ENCODE data around the gene DNM1.

Gene DNM1

DNA sequence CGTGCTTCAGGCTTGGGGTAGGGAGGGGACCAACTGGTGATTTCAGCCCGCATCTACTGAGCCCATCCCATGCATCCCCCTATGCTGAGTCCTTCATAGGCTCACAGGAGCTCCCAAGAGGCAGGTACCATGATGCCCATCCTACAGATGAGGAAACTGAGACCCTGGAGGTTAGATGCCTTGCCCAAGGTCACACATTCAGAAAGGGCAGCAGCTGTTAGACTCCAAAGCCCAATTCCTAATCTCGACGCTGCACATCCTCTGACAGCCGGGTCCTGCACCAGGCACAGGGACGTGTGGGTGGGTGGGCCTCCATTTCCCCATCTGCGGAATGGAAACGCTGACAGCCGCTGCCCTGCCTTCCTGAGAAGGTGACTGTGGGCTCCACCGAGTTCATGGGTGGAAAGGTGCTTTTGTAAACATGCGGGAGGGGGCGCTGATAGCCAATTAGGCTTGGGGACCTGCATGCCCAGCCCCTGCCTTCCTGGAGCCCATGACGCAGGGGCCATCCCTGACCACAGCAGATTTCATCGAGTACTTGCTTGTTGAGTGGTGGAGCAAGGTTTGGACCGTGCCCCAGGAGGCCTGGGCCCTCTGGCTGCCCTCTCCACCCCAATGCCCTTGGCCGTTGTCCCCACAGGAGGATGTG is 2.2 kb downstream of the DNM1 start:
- no peak for DNase-seq (ENCODE audit: low read depth)

DNA sequence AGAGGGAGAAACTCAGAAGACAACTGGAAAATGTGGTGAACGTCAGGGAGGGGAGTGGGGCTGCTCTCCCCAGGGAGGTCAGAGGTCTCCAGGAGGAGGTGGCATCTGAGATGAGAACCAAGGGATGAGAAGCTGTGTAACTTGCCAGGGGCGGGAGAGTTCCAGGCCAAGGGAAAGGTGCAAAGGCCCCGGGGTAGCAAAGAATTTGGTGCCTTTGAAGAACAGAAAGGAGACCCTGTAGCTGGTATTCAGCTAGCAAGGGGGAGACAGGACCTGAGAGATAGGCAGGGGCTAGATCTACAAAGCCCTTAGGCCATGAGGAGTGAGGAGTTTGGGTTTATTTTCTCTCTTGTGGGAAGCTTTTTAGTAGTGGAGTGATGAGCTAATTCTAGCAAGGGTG is 3.3 kb downstream of the DNM1 start:
- DNase-seq (ENCODE audit: low read depth), result no peak

DNA sequence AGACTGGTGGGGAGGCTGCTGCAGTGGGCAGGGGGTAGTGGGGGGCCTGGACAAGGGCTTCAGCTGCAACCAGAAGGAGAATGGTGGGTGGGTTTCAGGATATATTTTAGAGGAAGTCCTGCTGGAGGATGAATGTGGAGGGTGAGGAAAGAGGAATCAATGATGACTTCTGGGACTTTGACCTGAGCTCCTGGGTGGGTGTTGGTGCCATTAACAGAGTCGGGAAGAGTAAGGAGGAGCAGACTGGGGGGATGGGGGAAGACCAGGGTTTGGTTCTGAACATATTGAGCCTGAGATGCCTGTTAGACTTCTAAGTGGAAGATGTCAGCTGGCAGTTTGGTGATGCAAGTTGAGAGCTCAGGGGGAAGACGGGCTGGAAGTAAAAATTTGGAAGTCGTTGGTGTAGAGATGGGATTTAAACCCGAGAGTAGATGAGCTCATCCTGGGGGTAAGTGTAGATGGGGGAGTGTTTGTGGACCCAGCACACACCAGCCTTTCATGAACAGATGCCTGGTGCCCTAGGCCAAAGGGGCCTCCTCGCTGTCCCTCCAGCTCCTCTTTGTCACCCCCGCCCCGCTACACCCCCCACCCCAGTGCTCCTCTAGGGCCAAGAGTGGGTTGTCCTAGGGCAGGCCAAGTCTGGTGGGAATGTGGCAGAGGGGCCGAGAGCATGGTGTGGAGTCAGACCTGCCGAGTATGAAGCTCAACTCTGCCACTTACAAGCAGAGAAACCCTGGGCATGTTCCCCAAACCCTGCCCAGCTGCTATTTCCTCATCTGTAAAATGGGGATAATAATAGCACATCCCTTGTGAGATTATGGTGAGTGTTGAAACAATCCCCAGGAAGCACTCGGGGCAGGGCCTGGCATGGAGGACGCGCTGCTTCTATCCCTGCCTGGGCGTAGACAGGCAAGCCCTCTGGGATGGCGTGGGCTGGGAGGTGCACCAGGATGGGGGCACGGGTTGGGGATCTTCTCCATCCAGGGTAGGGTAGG is 4.0 kb downstream of the DNM1 start:
- DNase-seq (ENCODE audit: low read depth), result no peak

DNA sequence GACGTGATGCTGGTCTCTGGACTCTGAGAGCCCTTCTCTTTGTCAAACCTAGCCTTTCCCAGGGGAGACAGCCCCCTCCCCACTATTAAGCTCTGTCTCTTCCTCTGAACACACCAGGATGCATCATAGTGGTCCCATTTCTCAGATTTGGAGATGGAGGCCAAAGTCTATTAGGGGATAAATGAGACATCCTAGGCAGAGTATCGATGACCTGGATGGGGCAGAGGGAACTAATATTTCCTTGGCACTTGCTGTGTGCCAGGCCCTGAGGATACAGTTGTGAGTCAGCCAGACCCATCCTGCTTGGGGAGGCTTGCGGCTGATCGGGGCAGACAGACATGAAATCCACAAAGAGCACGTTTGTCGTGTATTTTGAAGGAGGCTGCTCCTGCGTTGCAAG is 5.2 kb downstream of the DNM1 start:
- no peak for DNase-seq (ENCODE audit: low read depth)

DNA sequence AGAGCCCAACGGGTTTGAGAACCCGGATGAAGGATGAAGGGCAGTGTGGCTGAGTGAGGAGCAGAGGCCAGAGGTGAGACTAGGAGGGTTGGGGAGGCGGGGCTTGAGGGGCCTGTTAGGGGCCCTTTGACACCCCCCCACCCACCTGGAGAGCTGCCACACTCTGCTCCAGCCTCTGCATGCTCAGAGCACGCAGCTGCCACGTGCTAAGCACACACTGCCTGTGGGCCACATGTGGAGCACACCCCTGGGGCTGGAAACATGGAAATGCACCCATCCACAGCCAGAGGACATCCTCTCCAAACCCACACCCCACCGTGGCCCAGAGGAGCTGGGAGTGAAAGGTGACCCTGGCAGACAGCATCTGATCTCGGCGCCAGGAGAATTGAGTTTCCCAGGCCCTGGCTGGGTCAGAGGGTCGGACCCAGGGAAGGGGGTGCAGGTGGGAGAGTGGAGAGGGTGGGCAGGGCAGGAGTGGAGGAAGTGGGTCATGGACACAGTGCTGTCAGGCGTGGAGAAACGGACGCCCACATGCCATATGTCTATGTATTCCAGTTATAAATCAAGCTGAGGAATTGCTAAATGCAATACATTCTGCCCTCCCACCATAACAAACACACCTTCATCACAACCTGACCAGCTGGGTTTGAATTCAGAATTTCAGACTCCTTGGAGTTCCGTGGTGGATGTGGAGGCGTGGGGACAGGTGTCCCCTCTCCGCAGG is 5.9 kb downstream of the DNM1 start:
- DNase-seq (ENCODE audit: low read depth), result no peak

DNA sequence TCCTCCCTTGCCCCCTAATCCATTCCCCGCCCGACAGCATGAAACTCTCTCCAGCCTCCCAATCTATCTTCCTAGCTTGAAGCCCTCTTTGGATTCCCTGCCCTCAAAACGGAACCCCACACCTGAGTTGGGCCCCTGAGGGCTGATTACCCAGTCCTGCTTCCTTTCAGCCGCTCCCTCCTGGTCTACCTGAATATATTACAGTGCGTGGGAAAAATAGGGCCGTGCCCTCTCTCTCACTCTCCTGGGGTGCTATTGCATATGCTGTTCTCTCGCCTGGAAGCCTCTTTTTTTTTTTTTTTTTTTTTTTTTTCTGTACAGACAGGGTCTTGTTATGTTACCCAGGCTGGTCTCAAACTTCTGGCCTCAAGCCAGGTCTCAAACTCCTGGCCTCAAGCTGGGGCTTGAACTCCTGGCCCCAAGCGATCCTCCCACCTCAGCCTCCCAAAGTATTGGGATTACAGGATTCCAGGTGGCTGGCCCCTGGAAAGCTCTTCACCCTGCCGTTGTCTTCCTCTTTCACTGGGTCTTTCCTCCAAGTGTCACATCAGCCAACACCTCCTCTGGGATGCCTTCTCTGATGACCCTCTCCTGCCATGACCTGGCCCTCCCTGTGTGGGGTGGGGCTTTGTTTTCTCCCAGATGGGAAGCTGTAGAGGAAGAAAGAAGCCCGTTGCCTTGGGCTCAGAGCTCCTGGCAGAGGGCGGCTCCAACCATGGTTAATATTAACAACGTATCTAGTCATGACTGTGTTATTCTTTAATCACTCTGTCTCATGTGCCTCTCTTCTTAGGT is 8.2 kb downstream of the DNM1 start:
- no peak for DNase-seq (ENCODE audit: low read depth)

DNA sequence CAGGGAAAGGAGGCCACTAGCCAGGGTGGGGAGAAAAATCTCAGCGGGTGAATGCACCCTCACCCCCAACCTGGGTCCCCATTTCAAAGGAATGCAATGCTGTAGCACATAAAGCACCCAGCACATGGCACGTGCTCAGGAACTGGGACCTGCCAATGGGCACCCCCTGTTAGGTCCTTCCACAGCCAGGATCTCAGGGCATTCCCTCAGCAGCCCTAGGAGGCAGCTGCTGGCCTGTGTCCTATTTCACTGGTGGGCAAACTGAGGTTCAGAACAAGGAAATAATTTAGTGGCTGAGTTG is 8.8 kb downstream of the DNM1 start:
- DNase-seq (ENCODE audit: low read depth), result no peak

DNA sequence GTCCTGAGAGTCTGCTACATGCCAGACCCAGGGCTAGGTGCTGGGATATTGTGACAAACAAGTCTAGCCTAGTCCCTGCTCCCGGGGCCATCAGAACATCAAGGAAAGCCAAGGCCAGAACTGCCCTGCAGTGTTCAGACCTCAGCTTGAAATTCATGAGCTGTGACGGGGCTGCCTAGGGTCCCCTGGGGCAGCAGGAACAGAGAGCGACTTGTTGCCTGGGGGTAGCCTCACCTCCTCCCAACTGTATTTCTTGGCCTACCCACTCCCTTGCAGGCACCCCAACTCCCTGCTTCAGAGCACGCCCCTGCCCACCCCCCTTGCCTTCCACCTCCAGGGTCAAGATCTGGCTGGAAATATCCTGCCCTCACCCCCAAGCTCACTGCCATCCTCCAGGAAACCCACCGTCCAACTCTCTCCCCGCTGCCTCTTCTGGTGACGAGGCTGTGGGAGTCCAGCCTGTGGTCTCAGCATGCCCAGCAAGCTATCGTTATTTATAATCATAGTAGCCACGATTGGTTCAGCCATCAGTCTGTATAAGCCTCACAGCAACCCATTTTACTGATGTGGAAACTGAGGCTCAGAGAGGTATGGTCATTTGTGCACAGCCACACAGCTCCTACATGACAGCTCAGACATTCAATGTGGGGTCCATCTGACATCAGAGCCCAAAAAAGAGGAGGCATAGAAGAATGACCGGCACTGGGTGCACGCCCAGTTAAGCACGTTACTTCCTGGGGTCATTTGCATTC is 10.7 kb downstream of the DNM1 start:
- DNase-seq (ENCODE audit: low read depth), result no peak

DNA sequence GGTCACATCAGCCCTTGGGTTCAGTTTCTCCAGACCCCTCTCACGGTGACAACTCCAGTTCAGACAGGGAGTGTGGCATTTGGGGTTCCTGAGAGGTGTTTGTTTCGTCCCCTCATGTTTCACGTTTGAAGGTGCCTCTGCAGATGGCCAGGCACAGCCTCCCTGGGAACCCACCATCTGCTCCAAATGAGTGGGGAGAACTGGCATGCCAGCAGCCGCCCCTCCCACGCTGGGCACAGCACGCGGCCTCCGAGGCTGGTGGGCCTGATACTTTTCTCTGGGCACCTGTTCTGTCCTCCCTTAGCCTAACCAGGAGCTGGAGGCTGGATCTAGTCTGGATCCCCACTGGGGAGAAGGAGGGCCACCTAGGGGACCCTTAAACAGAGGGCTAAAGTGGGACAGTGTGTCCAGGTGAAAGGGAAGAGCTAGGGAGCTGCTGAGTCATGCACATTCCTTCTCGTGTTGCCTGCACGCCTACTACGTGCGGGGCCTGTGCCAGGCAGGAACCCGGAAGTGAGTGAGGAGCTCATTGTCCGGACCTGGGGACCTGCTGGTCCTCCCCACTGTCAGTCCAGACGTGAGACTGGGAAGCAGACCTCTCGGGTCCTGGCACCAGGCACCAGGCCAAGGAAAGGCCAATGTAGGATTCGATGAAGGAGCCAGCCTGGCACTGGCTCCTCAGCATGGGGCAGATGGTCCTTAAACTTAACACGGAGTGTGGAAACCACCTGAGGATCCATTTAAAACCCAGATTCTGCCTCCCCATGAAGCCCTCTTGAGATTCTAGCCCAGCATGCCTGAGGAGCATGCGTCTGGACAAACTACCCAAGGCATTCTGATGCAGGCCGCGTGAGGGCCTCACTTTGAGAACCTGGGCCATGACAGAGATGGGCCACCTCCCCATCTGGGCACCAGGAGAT is 11.7 kb downstream of the DNM1 start:
- DNase-seq (ENCODE audit: low read depth), result no peak

DNA sequence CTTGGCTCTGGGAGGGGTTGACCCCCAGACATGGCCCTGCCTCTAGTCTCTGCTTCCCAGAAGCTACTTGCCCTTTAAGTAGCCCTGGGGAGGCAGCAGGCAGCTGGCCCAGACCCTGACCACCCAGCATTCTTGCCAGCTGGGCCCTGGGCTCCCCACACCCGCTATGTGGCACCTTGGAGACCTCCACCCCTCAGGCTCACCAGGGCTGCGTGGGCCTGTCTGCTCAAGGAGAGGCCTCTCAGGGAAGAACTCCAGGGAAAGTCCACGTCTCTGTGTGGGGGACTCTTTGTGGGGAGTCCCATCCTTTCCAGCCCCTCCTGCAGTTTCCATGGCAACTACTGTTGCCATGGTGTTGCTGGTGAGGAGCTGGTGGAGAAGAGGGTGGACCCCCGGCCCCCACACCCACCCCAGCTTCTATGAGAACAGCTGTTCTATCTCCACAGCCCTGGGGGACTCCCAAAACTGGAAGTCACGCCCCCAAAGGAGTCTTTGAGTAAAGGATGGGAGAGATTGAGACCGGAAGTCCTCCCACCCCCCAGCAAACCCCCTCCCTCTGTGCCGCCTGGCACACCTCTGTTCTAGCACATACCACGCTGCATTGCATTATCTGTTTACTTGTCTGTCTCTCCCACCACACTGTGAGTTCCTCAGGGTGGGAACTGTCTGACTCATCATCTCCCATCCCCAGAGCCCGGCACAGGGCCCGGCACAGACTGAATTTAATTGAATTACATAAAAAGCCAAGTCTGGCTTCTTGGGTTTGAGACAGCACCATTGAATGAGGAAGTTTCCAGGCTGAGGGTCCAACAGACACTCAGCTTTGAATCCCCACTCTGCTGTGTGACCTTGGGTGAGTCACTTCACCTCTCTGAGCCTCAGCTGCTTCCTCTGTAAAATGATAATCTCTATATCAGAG is 12.6 kb downstream of the DNM1 start:
- peak; percentile 49 for DNase-seq (ENCODE audit: low read depth)

DNA sequence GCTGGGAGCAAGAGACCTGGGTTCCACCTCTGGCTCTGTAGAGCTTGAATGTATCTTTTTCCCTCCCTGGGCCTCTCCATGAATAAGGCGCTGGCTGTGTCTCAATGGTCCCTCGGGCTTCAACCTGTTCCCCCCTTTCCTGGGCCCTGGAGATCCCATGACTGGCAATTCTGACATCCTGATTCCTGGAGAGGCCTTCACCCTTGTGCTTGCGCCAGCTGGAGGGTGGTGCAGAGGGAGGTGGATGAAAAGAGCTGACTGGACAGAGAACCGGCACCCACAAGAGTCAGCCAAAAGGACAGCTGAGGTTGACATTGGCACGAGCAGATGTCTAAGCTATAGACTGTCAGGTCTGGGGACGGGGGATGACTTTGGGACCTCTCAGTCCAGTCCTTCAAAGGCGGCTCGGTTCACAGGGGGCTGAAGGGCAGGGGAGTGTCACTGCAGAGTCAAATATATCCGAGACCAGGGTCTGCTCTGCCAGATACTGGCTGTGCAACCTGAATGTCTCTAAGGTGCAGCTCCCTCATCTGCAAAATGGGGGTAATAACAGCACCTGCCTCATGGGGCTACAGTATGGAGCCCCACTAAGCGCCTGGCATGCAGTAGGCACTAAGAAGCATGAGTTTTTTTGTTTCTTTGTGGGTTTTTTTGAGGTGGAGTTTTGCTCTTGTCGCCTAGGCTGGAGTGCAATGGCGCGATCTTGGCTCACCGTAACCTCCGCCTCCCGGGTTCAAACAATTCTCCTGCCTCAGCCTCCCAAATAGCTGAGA is 13.8 kb downstream of the DNM1 start:
- no peak for DNase-seq (ENCODE audit: low read depth)

DNA sequence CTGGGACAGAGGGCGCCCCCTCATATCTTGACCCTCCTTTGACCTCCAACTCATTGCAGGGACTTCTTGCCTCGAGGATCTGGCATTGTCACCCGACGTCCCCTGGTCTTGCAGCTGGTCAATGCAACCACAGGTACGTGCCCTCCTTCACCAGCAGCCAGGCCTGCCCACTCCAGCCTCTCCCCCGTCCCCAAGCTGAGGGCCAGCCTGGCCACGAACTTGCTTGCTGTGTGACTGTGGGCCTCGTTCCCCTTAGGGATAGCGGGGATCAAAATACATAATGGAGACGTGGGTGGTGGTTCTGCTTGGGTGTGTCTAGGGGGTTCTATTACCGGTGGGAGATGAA is 15.0 kb downstream of the DNM1 start:
- no peak for DNase-seq (ENCODE audit: low read depth)

DNA sequence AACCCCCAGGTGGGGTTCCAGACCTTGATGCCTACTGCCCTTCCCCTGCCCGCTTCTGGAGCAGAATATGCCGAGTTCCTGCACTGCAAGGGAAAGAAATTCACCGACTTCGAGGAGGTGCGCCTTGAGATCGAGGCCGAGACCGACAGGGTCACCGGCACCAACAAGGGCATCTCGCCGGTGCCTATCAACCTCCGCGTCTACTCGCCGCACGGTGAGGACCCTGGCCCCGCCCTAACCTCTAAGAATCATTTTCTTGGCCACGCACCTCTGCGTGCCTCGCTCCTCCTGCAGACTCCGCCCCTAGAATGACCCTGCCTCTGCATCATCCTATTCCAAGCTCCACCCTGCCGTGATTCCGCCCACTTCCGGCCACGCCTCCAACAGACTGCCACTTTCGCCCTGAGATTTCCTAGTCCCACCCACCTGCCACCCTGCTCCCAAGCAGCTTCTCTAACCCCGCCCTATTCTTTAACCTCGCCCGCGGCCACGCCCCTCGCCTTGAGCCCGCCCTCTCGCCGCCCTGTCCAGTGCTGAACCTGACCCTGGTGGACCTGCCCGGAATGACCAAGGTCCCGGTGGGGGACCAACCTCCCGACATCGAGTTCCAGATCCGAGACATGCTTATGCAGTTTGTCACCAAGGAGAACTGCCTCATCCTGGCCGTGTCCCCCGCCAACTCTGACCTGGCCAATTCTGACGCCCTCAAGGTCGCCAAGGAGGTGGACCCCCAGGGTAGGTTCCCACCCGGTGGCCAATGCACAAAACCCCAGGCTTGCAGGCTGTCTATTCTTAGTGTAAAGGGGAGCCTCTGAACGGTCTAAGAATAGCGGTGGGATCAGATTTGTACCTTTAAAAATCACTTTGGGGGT is 15.6 kb downstream of the DNM1 start:
- no peak for DNase-seq (ENCODE audit: low read depth)

DNA sequence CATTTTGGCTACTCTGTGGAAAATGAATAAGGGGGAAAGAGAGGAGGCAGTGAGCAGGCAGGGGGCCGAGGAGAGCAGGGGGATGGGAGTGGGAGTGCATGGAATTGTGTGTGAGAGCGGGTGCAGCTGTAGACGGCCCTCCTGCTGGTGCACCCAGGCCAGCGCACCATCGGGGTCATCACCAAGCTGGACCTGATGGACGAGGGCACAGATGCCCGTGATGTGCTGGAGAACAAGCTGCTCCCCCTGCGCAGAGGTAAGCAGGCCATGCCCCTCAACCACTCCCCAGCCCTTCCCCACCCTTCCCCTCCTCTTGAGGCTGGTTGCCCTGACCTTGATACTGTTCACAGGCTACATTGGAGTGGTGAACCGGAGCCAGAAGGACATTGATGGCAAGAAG is 16.7 kb downstream of the DNM1 start:
- no peak for DNase-seq (ENCODE audit: low read depth)

DNA sequence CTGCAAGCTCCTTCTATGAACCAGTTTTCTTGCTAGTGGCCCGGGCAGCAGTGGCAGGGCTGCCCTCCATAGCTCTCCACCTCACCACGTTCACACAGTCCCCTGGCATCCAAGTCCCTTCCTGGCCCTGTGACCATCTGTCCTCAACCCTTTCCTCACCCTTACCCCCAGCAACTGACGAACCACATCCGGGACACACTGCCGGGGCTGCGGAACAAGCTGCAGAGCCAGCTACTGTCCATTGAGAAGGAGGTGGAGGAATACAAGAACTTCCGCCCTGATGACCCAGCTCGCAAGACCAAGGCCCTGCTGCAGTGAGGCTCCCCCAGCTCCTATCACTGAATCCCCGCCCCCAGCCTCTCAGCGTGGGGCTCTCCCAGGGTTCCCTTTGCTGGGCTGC is 18.8 kb downstream of the DNM1 start:
- DNase-seq (ENCODE audit: low read depth), result no peak

DNA sequence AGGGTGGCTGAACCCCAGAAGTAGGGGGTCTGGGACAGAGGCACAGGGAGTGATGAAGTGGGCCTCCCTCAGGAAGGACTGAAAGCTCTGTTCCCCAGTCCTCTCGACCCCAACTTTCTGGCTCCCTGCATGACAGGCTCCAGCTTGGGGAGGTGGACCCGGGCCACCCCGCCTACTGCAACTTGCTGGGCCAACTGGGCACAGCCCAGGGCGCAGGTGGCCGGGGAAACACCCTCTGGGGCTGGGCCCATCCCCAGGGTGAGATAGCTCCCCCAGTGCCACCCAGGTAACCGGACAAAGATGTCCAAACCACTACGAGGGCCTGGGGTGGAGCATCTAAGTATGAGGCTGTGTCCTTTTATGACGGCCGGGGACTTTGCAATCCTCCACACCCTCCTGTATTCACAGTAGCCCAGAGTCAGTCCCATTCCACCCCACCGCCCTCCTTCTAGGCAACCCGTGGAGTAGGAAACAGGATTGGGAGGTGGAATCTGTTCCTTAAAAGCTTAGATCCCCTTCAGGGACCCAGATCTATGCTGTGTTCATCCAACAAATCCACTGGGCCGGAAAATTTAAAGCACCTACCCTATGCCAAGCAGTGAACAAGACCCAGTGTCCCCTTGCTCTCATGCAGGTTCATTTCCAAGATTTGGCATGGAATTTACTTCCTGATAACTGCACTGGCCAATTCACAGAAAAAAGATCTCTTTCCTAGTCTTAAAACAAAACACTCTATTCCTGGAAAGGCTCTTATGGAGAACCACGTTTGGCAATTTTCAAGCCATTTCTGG is 19.9 kb downstream of the DNM1 start:
- DNase-seq (ENCODE audit: low read depth), result no peak

DNA sequence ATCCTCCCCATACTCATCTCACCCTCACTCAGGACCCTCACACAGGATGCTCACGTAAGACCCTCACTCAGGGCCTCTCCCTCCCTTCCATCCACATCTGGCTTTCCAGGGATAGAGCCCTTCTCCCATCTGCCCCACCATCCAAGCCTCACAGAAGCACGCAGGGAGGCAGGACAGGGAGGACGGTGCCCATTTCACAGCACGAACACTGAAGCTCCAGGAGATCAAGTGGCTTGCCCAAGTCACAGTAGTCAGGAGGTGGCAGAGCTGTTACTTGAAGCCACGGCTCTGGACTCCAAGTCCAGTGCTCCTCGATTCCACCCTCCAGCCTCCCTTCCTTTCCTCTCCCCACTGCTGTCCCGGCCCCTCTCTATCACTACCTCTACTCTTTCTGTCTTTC is 21.7 kb downstream of the DNM1 start:
- DNase-seq (ENCODE audit: low read depth), result no peak
